ENCODE measurements around the gene PPP1R2. TPM values are rescaled to one million over a fixed set of nuclear protein-coding genes. Genes with fewer than 3 reads are reported as not detected.
A peak's percentile ranks its signal among the peaks of the same experiment; 100 is the strongest.

Gene PPP1R2
- total and polyA plus RNA-seq, 2 of the 13 experiments (the other 11 are each of a cell fraction or from before 2014, with no cell fraction given): 36.5 to 86.5 TPM

DNA sequence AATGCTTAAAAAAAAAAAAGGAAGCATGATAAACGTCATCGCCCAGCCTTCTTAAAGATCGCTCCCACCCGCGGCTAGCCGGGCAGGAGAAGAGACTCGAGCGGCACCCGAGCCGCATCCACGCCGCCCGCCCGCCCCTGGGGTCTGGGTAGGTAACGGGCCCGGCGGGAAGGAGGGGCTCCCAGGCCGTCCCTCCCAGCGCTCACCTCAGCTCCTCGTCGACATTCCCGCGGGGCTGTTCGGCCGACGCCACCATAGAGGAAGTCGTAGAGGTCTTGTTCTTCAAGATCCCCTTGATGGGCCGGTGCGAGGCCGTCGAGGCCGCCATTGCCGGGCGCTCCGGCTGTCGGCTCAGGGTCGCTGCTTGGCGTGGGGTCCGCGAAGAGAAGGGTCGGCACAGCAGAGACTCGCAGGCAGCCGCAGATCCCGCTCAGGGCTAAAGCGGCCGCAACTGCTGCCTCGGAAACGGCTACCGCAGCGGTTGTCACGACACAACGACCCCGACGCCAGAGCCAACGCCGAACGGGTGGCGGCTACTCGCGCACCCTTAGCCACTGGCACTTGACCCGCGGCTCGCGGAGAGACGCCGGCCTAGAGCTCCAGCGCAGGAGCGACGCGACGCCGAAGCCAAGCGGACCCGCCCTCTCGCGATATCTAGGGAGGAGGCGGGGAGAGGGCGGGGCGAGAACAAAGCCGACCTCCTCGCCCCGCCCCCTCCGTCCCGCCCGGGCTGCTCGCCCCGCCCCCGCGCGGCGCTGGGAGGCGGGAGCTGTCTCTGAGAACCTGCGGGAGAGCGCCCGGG, at the start of gene PPP1R2 (continued):
- TF ChIP-seq, protein P1, sequence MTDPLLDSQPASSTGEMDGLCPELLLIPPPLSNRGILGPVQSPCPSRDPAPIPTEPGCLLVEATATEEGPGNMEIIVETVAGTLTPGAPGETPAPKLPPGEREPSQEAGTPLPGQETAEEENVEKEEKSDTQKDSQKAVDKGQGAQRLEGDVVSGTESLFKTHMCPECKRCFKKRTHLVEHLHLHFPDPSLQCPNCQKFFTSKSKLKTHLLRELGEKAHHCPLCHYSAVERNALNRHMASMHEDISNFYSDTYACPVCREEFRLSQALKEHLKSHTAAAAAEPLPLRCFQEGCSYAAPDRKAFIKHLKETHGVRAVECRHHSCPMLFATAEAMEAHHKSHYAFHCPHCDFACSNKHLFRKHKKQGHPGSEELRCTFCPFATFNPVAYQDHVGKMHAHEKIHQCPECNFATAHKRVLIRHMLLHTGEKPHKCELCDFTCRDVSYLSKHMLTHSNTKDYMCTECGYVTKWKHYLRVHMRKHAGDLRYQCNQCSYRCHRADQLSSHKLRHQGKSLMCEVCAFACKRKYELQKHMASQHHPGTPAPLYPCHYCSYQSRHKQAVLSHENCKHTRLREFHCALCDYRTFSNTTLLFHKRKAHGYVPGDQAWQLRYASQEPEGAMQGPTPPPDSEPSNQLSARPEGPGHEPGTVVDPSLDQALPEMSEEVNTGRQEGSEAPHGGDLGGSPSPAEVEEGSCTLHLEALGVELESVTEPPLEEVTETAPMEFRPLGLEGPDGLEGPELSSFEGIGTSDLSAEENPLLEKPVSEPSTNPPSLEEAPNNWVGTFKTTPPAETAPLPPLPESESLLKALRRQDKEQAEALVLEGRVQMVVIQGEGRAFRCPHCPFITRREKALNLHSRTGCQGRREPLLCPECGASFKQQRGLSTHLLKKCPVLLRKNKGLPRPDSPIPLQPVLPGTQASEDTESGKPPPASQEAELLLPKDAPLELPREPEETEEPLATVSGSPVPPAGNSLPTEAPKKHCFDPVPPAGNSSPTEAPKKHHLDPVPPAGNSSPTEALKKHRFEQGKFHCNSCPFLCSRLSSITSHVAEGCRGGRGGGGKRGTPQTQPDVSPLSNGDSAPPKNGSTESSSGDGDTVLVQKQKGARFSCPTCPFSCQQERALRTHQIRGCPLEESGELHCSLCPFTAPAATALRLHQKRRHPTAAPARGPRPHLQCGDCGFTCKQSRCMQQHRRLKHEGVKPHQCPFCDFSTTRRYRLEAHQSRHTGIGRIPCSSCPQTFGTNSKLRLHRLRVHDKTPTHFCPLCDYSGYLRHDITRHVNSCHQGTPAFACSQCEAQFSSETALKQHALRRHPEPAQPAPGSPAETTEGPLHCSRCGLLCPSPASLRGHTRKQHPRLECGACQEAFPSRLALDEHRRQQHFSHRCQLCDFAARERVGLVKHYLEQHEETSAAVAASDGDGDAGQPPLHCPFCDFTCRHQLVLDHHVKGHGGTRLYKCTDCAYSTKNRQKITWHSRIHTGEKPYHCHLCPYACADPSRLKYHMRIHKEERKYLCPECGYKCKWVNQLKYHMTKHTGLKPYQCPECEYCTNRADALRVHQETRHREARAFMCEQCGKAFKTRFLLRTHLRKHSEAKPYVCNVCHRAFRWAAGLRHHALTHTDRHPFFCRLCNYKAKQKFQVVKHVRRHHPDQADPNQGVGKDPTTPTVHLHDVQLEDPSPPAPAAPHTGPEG (CRISPR knock-in tag; IDR thresholded peaks at IDR 0.05): peak; percentile 77; the same call in 1 of the 2 replicates
- TF ChIP-seq, protein P2, sequence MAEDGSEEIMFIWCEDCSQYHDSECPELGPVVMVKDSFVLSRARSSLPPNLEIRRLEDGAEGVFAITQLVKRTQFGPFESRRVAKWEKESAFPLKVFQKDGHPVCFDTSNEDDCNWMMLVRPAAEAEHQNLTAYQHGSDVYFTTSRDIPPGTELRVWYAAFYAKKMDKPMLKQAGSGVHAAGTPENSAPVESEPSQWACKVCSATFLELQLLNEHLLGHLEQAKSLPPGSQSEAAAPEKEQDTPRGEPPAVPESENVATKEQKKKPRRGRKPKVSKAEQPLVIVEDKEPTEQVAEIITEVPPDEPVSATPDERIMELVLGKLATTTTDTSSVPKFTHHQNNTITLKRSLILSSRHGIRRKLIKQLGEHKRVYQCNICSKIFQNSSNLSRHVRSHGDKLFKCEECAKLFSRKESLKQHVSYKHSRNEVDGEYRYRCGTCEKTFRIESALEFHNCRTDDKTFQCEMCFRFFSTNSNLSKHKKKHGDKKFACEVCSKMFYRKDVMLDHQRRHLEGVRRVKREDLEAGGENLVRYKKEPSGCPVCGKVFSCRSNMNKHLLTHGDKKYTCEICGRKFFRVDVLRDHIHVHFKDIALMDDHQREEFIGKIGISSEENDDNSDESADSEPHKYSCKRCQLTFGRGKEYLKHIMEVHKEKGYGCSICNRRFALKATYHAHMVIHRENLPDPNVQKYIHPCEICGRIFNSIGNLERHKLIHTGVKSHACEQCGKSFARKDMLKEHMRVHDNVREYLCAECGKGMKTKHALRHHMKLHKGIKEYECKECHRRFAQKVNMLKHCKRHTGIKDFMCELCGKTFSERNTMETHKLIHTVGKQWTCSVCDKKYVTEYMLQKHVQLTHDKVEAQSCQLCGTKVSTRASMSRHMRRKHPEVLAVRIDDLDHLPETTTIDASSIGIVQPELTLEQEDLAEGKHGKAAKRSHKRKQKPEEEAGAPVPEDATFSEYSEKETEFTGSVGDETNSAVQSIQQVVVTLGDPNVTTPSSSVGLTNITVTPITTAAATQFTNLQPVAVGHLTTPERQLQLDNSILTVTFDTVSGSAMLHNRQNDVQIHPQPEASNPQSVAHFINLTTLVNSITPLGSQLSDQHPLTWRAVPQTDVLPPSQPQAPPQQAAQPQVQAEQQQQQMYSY (CRISPR knock-in tag; IDR thresholded peaks at IDR 0.05): 0 out of 2 replicates have a peak, but pooled peaks have one; percentile 23
- TF ChIP-seq, protein P3, sequence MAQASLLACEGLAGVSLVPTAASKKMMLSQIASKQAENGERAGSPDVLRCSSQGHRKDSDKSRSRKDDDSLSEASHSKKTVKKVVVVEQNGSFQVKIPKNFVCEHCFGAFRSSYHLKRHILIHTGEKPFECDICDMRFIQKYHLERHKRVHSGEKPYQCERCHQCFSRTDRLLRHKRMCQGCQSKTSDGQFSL (CRISPR knock-in tag; IDR thresholded peaks at IDR 0.05): peak; percentile 45; the same call in 1 of the 2 replicates
- TF ChIP-seq KLF9 (CRISPR knock-in tag; IDR thresholded peaks at IDR 0.05; ENCODE audit: low read depth) (no peak), ZNF224 (CRISPR knock-in tag; IDR thresholded peaks at IDR 0.05) (no peak), TMF1 (CRISPR knock-in tag; IDR thresholded peaks at IDR 0.05; ENCODE audit: low read depth) (no peak), ZNF383 (CRISPR knock-in tag; IDR thresholded peaks at IDR 0.05; ENCODE audit: borderline replicate concordance) (no peak), MAZ (IDR thresholded peaks at IDR 0.05; ENCODE audit: borderline replicate concordance, low read depth, low read length) (peak; percentile 40; the same call in 1 of the 2 replicates), MAZ (CRISPR knock-in tag; IDR thresholded peaks at IDR 0.05; ENCODE audit: low read depth) (peak; percentile 71; the same call in 1 of the 2 replicates), RAD51 (IDR thresholded peaks at IDR 0.05; ENCODE audit: borderline replicate concordance) (no peak), FOSL2 (CRISPR knock-in tag; IDR thresholded peaks at IDR 0.05) (peak; percentile 26; the same call in 1 of the 2 replicates), ZNF775 (CRISPR knock-in tag; IDR thresholded peaks at IDR 0.05; ENCODE audit: borderline replicate concordance) (no peak), RELA (CRISPR knock-in tag; IDR thresholded peaks at IDR 0.05) (no peak), U2AF1 (optimal IDR thresholded peaks at IDR 0.05; ENCODE audit: low read depth, low read length) (no peak), MEIS1 (CRISPR knock-in tag; IDR thresholded peaks at IDR 0.05; ENCODE audit: borderline replicate concordance) (peak; percentile 4; the same call in 1 of the 2 replicates)
